Gastrocnemius medialis (tissue), 4 donors: ENCODE measurements around the gene KLF11. TPM values are rescaled to one million over a fixed set of nuclear protein-coding genes. Genes with fewer than 3 reads are reported as not detected.
A peak's percentile ranks its signal among the peaks of the same experiment; 100 is the strongest.

Experiments used
- ATAC-seq, 2 donors: fragments of 150-250 bp; one replicate each; pipeline ENCODE4 v1.9.1; 2016
- DNase-seq, 2 donors: peaks; one replicate each; pipeline ENCODE4 v3.0.0-alpha.2; 2019
- H3K27ac ChIP-seq, 4 donors: fragments of 200-600 bp; sonication (generic); 1 replicate in 1 of 4; 2 replicates in 3 of 4; pipeline ENCODE4 v1.5.1; 2016 to 2018; ENCODE audit warnings: mild to moderate bottlenecking in 2 of 4, moderate library complexity in 1 of 4
- H3K27me3 ChIP-seq, 3 donors: fragments of 200-600 bp; sonication (generic) in 2 of 3; 1 replicate in 1 of 3; 2 replicates in 2 of 3; pipeline versions ENCODE4 v1.5.1 to v1.6.0; 2016 to 2019; ENCODE audit warnings: mild to moderate bottlenecking in 1 of 3, moderate library complexity in 1 of 3
- H3K36me3 ChIP-seq, 2 donors: fragments of 200-600 bp; sonication (generic) in 1 of 2; one replicate each; pipeline ENCODE4 v1.5.1; 2017 to 2018
- H3K4me1 ChIP-seq, 2 donors: fragments of 200-600 bp; sonication (generic) in 1 of 2; one replicate each; pipeline ENCODE4 v1.5.1; 2016 to 2017; ENCODE audit warnings: mild to moderate bottlenecking in 2 of 2
- H3K4me3 ChIP-seq, 4 donors: fragments of 200-600 bp; sonication (generic) in 3 of 4; 1 replicate in 1 of 4; 2 replicates in 3 of 4; pipeline ENCODE4 v1.5.1; 2016 to 2019; ENCODE audit warnings: mild to moderate bottlenecking in 2 of 4
- H3K9me3 ChIP-seq, 3 donors: fragments of 200-600 bp; sonication (generic) in 2 of 3; 1 replicate in 1 of 3; 2 replicates in 2 of 3; pipeline ENCODE4 v1.5.1; 2016 to 2019
- CTCF ChIP-seq, 5 experiments: fragments of 450-650 bp in 3 of 5; fragments of 200-600 bp in 2 of 5; sonication (generic) in 2 of 5; IDR thresholded peaks in 4 of 5; conservative IDR thresholded peaks in 1 of 5; 1 replicate in 4 of 5; 2 replicates in 1 of 5; pipeline ENCODE4 v1.5.1; 2016 to 2019; ENCODE audit warnings: antibody characterized with exemption in 5 of 5, mild to moderate bottlenecking in 3 of 5, moderate library complexity in 3 of 5
- POLR2A ChIP-seq, 2 donors: fragments of 450-650 bp; IDR thresholded peaks; one replicate each; pipeline ENCODE4 v1.6.1; 2017; ENCODE audit warnings: antibody characterized with exemption in 2 of 2, mild to moderate bottlenecking in 2 of 2, moderate library complexity in 2 of 2
- in situ Hi-C, 4 donors: fragments of 200-750 bp; cut with MboI; loops; one replicate each; pipeline versions ENCODE4 v1.15.0 to v1.8.0; 2017; ENCODE audit warnings: low sequenced_read_pairs in 4 of 4
- intact Hi-C: fragments of 100-400 bp; cut with DNase I; formaldehyde crosslinking; loops from one replicate; pipeline ENCODE4 v1.15.1; 2023; ENCODE audit warnings: low total_unique reads
- total RNA-seq, 4 donors: library from RNA; depleted of rRNA; stranded (reverse); fragments of >200 nt; gene quantifications; one replicate each; pipeline versions ENCODE4 v1.1.0 to v1.2.3, GENCODE V29; 2016

Gene KLF11
- total RNA-seq, 4 donors from 2014 or later: 7.6 to 18.3 (median 12.9) TPM

GRCh38 chr2:10043906-10044601, 704 bp downstream of the KLF11 start:
- Histone ChIP-seq H3K27ac (peak overlapping the region; percentile 94 to 95 (median 94)), H3K36me3 (peaks cover 0 to 25% of the 10 kb centered on the region in 2 donors), H3K9me3 (no peaks in the 10 kb centered on the region), H3K27me3 (no peaks in the 10 kb centered on the region), H3K4me3 (peak overlapping the region; percentile 58 to 69 (median 65)), H3K4me1 (peaks cover 35 to 62% of the 10 kb centered on the region in 2 donors)
- intact Hi-C loops (loop anchor here (2.0 to 10.0 kb wide), 6 partner anchors 202 to 1551 kb away; partner anchors contain the start of genes ADAM17, CPSF3, ITGB1BP1 and ODC1), in situ Hi-C loops (loop anchor here in 3 of 4 donors (10.0 to 25.0 kb wide), 3 partner anchors 229 to 407 kb away; partner anchors contain the start of gene YWHAQ (in 1 of the 3))
- DNase-seq: peak; percentile 96
- TF ChIP-seq POLR2A (IDR thresholded peaks at IDR 0.05) (peak; percentile 8 to 59), CTCF (IDR thresholded peaks at IDR 0.05 in 4 of 5, conservative IDR thresholded peaks at IDR 0.05 in 1 of 5) (no peak)
- ATAC-seq: peak; percentile 77

GRCh38 chr2:10045561-10046355, 2.4 kb downstream of the KLF11 start:
- in situ Hi-C loops (loop anchor here (5.0 to 25.0 kb wide), 5 partner anchors 58 to 408 kb away; partner anchors contain the start of gene YWHAQ (in 1 of the 4)), intact Hi-C loops (loop anchor here (5.0 to 10.0 kb wide), 3 partner anchors 233 to 1549 kb away; partner anchors contain the start of genes CPSF3 and ITGB1BP1)
- Histone ChIP-seq H3K36me3 (peaks cover 0 to 25% of the 10 kb centered on the region in 2 donors), H3K27me3 (no peaks in the 10 kb centered on the region), H3K9me3 (no peaks in the 10 kb centered on the region), H3K27ac (peak overlapping the region; percentile 94 to 95 (median 94)), H3K4me1 (peaks cover 23 to 52% of the 10 kb centered on the region in 2 donors), H3K4me3 (peak overlapping the region in 1 of 4 donors; percentile 62)
- ATAC-seq: no peak
- no peak for TF ChIP-seq CTCF (IDR thresholded peaks at IDR 0.05 in 4 of 5, conservative IDR thresholded peaks at IDR 0.05 in 1 of 5)
- TF ChIP-seq POLR2A (IDR thresholded peaks at IDR 0.05): no peak
- no peak for DNase-seq

GRCh38 chr2:10046931-10047330, 3.6 kb downstream of the KLF11 start:
- H3K4me1 ChIP-seq: peaks cover 19 to 40% of the 10 kb centered on the region in 2 donors
- intact Hi-C loops (loop anchor here (5.0 to 10.0 kb wide), 3 partner anchors 235 to 1548 kb away; partner anchors contain the start of genes CPSF3 and ITGB1BP1), in situ Hi-C loops (loop anchor here (5.0 to 25.0 kb wide), 5 partner anchors 60 to 410 kb away; partner anchors contain the start of gene YWHAQ (in 1 of the 4))
- TF ChIP-seq POLR2A (IDR thresholded peaks at IDR 0.05): no peak
- H3K9me3 ChIP-seq: no peaks in the 10 kb centered on the region
- H3K27ac ChIP-seq: peak overlapping the region in 2 of 4 donors; percentile 94 to 95
- ATAC-seq: no peak
- no peak for DNase-seq
- H3K4me3 ChIP-seq: no peak overlapping the region
- no peaks in the 10 kb centered on the region for H3K27me3 ChIP-seq
- peaks cover 0 to 30% of the 10 kb centered on the region in 2 donors for H3K36me3 ChIP-seq

GRCh38 chr2:10047616-10048500, 4.5 kb downstream of the KLF11 start:
- H3K27me3 ChIP-seq: no peaks in the 10 kb centered on the region
- TF ChIP-seq POLR2A (IDR thresholded peaks at IDR 0.05): no peak
- TF ChIP-seq CTCF (IDR thresholded peaks at IDR 0.05 in 4 of 5, conservative IDR thresholded peaks at IDR 0.05 in 1 of 5): no peak
- peaks cover 0 to 38% of the 10 kb centered on the region in 2 donors for H3K36me3 ChIP-seq
- H3K27ac ChIP-seq: peak overlapping the region in 3 of 4 donors; percentile 0 to 95 (median 23)
- in situ Hi-C loops: loop anchor here (5.0 to 25.0 kb wide), 5 partner anchors 61 to 411 kb away; partner anchors contain the start of gene YWHAQ (in 1 of the 4)
- intact Hi-C loops: loop anchor here (1.0 to 10.0 kb wide), 5 partner anchors 12 to 1547 kb away; partner anchors contain the start of genes CPSF3 and ITGB1BP1
- no peaks in the 10 kb centered on the region for H3K9me3 ChIP-seq
- no peak for DNase-seq
- no peak for ATAC-seq
- no peak overlapping the region for H3K4me3 ChIP-seq
- peaks cover 12 to 34% of the 10 kb centered on the region in 2 donors for H3K4me1 ChIP-seq
